ENCODE data around the gene FBXW8. TPM values are rescaled to one million over a fixed set of nuclear protein-coding genes. Genes with fewer than 3 reads are reported as not detected.

FBXW8 gene
- total and polyA plus RNA-seq, 2 donors from 2014 or later = 3.3 to 20.3 TPM

GRCh38 chr12:117072106-117072505, 161.4 kb downstream of the FBXW8 start:
- Histone ChIP-seq H3K4me3 (ENCODE audit: low read length in 3 of 3) (no peak overlapping the region), H3K9ac (ENCODE audit: low read length in 3 of 3) (no peak overlapping the region), H3K9me3 (ENCODE audit: control insufficient read depth in 2 of 3, insufficient read depth in 1 of 3, low read length in 3 of 3) (no peaks in the 10 kb centered on the region), H3K27me3 (ENCODE audit: control insufficient read depth, insufficient read depth, low read length) (no peaks in the 10 kb centered on the region), H3K4me1 (ENCODE audit: control insufficient read depth in 2 of 3, insufficient read depth in 2 of 3, low read depth in 1 of 3, low read length in 3 of 3) (peaks cover 0 to 3% (median 0%) of the 10 kb centered on the region in 3 donors), H3K27ac (ENCODE audit: low read depth in 2 of 2, low read length in 2 of 2) (no peak overlapping the region), H3K36me3 (ENCODE audit: control insufficient read depth in 2 of 3, insufficient read depth in 3 of 3, low read length in 3 of 3) (no peaks in the 10 kb centered on the region)
- TF ChIP-seq CTCF (IDR thresholded peaks at IDR 0.05; ENCODE audit: borderline replicate concordance, extremely low read depth, insufficient read depth) = no peak
- DNase-seq (no peak), FAIRE-seq (no peak)
- intact Hi-C loops (cut with DNase I) = no loop called here

- Histone ChIP-seq H3K9me3 (ENCODE audit: control insufficient read depth in 2 of 3, insufficient read depth in 1 of 3, low read length in 3 of 3) (no peaks in the 10 kb centered on the region), H3K4me3 (ENCODE audit: low read length in 3 of 3) (no peak overlapping the region), H3K36me3 (ENCODE audit: control insufficient read depth in 2 of 3, insufficient read depth in 3 of 3, low read length in 3 of 3) (no peaks in the 10 kb centered on the region), H3K9ac (ENCODE audit: low read length in 3 of 3) (no peak overlapping the region), H3K27ac (ENCODE audit: low read depth in 2 of 2, low read length in 2 of 2) (no peak overlapping the region), H3K27me3 (ENCODE audit: control insufficient read depth, insufficient read depth, low read length) (no peaks in the 10 kb centered on the region), H3K4me1 (ENCODE audit: control insufficient read depth in 2 of 3, insufficient read depth in 2 of 3, low read depth in 1 of 3, low read length in 3 of 3) (peaks cover 0 to 3% (median 0%) of the 10 kb centered on the region in 3 donors)
- TF ChIP-seq CTCF (IDR thresholded peaks at IDR 0.05; ENCODE audit: borderline replicate concordance, extremely low read depth, insufficient read depth) = no peak
- peak in 3 of 5 donors; percentile 60 to 68 (median 68) for DNase-seq
- intact Hi-C loops (cut with DNase I) = no loop called here
- FAIRE-seq = no peak
These were observed 162.2 kb downstream of the FBXW8 start for GRCh38 chr12:117072736-117073490.

GRCh38 chr12:117073611-117074010, 162.9 kb downstream of the FBXW8 start:
- DNase-seq (peak in 2 of 5 donors; percentile 46 to 68), FAIRE-seq (no peak)
- H3K4me3 ChIP-seq (ENCODE audit: low read length in 3 of 3) = no peak overlapping the region
- H3K36me3 ChIP-seq (ENCODE audit: control insufficient read depth in 2 of 3, insufficient read depth in 3 of 3, low read length in 3 of 3) = no peaks in the 10 kb centered on the region
- intact Hi-C loops (cut with DNase I) = no loop called here
- peaks cover 0 to 3% (median 0%) of the 10 kb centered on the region in 3 donors for H3K4me1 ChIP-seq (ENCODE audit: control insufficient read depth in 2 of 3, insufficient read depth in 2 of 3, low read depth in 1 of 3, low read length in 3 of 3)
- no peak overlapping the region for H3K9ac ChIP-seq (ENCODE audit: low read length in 3 of 3)
- H3K27me3 ChIP-seq (ENCODE audit: control insufficient read depth, insufficient read depth, low read length) = no peaks in the 10 kb centered on the region
- no peak for TF ChIP-seq CTCF (IDR thresholded peaks at IDR 0.05; ENCODE audit: borderline replicate concordance, extremely low read depth, insufficient read depth)
- H3K27ac ChIP-seq (ENCODE audit: low read depth in 2 of 2, low read length in 2 of 2) = no peak overlapping the region
- no peaks in the 10 kb centered on the region for H3K9me3 ChIP-seq (ENCODE audit: control insufficient read depth in 2 of 3, insufficient read depth in 1 of 3, low read length in 3 of 3)

Measured in kidney (tissue), 14 donors.